GM10266 (cell line): Measurements from ENCODE around the gene TDO2.

Experiments
- DNase-seq: peaks from one replicate; pipeline ENCODE4 v3.0.0; 2012; ENCODE audit errors: extremely low spot score
- TF ChIP-seq, protein P1 (sequence below): IDR thresholded peaks from 2 replicates; pipeline ENCODE4 v1.5.1; 2012; ENCODE audit warnings: mild to moderate bottlenecking, low read depth; ENCODE audit not compliant: control insufficient read depth, insufficient read depth; ENCODE audit errors: missing control alignments

The TDO2 gene

DNA sequence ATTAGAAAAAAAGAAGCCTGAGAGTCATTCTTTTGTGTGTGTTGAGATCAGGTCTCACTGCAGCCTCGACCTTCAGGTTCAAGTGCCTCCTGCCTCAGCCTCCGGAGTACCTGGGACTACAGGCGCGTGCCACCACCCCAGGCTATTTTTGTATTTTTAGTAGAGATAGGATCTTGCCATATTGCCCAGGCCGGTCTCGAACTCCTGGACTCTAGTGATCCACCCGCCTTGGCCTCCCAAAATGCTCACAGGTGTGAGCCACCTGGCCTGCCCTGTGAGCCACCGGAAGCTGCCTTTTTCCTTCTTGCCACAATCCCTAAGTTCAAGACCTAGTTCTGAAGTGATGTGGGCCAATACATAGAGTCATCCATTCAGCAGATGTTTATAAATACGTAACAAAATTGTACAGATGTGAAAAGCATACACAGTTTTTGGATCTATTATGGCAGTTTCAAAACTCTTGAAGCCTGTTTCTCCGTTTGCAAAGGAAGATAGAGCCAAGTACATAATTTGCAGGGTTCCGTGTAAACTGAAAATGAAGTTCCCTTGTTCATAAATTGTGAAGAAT is 50.7 kb downstream of the TDO2 start:
- TF ChIP-seq, protein P1, sequence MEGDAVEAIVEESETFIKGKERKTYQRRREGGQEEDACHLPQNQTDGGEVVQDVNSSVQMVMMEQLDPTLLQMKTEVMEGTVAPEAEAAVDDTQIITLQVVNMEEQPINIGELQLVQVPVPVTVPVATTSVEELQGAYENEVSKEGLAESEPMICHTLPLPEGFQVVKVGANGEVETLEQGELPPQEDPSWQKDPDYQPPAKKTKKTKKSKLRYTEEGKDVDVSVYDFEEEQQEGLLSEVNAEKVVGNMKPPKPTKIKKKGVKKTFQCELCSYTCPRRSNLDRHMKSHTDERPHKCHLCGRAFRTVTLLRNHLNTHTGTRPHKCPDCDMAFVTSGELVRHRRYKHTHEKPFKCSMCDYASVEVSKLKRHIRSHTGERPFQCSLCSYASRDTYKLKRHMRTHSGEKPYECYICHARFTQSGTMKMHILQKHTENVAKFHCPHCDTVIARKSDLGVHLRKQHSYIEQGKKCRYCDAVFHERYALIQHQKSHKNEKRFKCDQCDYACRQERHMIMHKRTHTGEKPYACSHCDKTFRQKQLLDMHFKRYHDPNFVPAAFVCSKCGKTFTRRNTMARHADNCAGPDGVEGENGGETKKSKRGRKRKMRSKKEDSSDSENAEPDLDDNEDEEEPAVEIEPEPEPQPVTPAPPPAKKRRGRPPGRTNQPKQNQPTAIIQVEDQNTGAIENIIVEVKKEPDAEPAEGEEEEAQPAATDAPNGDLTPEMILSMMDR, result no peak
- DNase-seq, result no peak

DNA sequence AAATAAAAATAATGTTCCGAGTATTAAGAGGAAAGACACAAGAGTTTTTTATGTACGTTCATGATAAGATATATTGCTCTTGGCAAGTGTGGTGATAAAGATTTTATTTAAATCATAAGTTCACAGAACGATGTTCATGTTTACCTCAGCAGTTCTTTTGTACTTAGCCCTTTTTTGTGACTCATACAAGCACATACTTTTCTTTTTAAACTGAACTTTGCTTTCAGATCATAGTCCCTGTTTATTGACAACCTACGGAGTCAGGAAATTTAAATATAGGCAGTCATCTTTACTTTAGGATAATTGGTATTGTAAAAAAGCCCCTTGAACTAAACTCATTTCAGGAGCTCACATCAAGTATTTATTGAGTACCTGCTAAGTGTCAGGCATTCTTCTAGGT is 51.4 kb downstream of the TDO2 start:
- TF ChIP-seq, protein P1, result no peak
- no peak for DNase-seq

DNA sequence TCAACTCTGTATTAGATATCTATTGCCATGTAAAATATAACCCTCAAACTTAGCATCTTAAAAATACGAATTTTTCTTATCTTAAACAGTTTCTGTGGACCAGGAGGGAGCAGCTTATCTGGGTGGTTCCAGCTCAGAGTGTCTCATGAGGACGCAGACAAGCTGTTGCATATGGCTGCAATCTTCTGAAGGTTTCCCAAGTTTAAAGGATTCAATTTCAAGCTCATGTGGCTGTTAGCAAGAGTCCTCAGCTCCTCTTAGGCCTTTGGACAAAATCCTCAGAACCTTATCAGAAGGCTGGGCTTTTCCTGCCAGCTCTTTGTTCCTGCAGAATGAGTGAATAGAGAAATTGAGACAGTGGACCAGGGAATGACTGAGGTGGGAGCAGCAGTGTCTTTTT is 53.0 kb downstream of the TDO2 start:
- TF ChIP-seq, protein P1, result no peak
- DNase-seq, result no peak

DNA sequence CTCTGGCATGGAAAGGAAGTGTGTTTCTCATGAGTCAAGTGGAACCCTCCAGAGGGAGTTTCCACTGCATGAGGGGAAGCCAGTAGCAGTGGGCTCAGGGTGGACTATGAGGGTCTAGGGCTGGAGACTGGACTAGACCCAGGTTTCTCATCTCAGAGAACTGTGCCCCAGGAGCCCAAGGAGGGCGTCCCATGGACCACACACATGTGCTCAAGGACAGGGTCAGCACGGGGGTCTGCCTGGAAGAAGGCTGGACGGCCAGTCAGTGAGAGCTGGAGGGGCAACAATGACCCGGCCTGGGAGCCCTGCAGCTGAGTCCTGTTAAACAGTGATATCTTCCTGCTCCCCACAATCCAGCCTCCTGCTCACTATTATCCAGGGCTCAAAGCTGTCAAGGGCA is 55.9 kb downstream of the TDO2 start:
- TF ChIP-seq, protein P1, result no peak
- DNase-seq, result no peak

DNA sequence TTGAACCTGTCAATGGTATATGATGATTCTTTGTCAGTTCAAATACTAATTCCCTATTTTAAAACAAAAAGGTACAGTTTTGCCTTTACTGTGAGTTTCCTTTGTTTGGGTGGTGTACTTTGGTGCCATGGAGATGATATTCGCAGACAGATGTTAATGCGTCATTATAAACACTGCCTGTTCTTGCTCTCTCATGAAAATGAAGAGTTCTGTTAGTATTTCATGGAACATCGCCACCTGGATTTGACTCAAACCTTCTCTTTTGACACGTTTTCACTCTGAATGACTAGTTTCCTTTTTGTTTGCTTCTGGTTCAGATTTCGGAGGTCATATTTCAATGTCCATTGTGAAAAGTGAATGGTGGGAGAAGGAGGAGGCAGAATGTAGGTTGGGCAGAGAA is 57.0 kb downstream of the TDO2 start:
- TF ChIP-seq, protein P1, result no peak
- DNase-seq, result no peak

DNA sequence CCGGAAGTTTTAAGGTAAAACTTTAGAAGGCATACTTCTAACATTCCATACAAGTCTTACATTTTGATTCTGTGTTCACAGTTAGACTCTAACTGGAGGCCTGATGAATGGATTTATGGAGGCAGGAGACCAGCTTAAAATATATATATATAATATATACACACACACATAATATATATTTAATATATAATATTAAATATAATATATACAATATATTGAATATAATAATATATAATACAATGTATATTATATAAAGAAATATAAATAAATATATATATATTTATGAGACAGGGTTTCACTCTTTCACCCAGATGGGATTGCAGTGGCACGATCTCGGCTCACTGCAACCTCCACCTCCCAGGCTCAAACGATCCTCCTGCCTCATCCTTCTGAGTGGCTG is 58.1 kb downstream of the TDO2 start:
- TF ChIP-seq, protein P1, result no peak
- DNase-seq, result no peak

DNA sequence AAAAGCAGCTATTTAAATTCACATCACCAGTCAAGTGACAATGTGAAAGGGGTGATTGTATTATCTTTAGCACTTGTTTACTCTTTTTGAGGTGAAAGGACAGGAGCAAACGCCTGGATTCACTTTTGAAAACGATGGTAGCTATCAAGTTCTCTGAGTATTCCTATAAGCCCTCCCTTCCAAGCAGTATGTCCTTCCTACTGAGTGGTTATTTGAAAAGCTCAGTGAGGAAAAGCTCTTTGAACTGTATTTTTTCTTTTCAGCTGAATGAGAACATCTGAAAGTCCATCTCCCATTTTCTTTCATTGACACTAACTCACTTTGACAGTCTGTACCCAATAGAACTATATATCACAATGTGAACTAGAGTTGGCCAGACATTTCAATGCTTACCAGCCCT is 59.3 kb downstream of the TDO2 start:
- TF ChIP-seq, protein P1, result no peak
- DNase-seq, result no peak
